Measurements from ENCODE around the gene EFCAB11.
"Not testable (repeated sequence)": the region's sequence is repeated elsewhere in the genome, so short reads cannot be mapped to it uniquely, and the experiment has no call there.

The EFCAB11 gene

DNA sequence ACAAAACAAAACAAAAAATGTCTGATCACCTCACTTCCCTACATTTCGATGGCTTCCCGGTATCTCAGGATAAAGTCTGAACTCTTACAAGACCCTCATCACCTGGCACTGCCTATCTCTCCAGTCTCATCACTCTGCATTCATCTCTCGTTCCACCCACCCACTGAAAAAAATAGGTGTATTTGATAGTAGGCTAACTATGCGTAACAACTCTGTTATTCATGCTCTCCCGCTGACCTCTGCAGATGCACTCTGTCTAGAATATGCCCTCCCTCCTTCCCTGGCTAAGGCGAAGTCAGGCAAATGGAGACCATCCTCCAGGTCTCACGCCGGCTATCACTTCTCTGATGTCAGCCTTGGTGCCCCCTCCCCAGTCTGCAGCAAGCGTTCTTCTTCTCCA is 44.9 kb downstream of the EFCAB11 start:
- DNase-seq = no peak

DNA sequence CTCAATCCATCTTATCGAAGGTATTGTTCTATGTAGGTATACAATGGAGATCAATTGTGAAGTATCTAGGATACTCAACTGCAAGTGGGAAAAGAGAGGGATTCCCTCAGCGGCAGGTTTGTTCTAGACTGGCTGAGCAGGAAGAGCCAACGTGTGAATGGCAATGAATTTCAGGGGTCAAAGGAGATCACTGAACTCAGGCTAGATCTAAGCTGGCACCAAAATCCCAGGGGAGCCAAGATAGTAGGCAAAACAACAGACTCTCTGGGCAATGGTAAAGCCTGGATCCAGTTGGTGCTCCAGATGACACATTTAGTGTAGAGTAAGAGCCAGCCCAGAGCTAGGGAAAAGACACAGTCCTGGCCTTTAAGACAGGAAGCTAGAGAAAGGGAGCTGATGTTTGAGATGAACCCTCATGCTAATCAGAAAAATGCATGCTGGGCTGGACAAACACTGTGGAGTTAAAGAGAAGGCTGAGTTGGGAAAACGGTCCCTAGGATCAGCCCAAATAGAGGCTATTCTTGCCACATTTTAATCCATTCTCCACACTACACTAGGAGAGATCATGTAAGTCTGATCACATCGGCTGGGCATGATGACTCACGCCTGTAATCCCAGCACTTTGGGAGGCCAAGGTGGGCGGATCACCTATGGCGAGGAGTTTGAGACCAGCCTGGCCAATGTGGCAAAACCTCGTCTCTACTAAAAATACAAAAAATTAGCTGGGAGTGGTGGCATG is 45.6 kb downstream of the EFCAB11 start:
- DNase-seq = no peak

DNA sequence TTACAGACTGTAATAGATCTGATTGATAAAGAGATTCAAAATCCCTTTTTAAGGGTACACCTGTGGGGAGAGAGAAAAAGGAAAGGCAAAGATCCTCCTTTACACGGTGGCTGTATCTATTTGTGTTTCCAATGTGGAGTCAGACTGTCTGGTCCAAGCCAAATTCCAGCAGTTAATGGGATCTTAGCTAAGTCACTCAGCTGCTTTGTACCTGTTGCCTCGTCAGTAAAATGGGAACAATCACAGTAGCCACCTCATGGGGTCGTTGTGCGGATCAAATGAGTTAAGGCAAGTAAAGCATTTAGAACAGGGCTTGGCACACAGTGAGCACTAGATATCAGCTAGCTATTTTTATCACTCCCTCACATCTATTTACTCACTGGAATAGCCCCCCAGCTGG is 46.9 kb downstream of the EFCAB11 start:
- no peak for DNase-seq

DNA sequence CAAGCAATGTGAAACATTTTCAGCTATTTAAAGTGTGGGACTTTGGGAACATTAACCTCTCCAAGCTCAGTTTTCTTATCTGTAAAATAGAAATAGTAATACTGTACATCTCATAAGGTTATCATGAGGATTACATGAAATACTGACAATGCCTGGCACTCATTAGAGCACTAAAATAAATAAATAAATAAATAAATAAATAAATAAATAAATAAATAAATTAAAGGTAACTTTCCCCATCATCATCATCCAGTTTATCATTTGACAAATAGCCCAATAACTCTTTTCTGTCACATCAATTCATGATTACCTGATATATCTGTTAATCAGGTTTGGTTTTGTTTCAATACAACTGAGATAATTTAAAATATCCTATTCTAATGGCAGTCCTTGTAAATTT is 48.5 kb downstream of the EFCAB11 start:
- no peak for DNase-seq

DNA sequence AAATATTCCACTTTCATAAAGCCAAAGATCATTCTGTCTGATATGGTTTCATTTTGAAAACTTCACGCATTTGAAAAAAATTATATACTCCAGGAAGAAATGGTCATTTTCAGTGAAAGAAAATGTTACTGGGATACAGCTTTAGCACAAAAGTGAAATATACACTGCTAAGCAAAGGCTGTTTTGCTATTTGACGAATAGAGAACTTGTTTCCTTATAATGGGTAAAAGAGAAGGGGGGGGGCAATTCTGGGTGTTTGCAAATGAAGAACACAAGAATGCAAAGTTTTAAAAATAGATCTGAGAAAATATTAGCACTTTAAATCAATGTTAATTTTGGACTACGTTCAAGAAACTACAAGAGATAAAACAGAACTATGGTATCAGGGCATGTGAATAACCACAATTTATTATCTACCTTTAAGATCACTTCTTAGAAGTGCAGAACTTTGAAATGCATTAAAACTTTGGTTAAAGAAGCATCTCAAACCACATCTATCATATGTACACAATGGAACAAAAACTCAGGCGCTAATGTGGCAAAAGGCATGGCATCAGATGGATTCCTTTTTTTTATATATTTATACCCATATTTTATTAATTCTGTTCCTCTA is 51.1 kb downstream of the EFCAB11 start:
- DNase-seq = no peak

DNA sequence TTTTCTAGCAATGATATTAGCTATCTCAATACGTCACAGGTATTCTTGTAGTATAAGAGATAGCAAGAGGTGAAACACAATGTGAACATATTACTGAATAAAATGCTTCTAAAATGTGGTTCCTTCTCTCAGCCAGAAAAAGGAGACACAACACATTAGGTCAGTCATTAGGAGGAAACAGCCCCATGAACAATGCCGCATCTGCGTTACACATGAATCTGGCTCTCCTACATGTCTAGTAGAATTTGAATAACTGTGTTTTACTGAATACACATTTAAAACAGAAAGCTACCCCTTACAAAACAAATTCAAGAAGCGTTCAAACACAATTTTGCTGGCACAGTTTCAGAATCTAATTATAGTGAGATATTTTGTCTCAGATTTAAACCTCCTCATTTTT is 51.6 kb downstream of the EFCAB11 start:
- no peak for DNase-seq

DNA sequence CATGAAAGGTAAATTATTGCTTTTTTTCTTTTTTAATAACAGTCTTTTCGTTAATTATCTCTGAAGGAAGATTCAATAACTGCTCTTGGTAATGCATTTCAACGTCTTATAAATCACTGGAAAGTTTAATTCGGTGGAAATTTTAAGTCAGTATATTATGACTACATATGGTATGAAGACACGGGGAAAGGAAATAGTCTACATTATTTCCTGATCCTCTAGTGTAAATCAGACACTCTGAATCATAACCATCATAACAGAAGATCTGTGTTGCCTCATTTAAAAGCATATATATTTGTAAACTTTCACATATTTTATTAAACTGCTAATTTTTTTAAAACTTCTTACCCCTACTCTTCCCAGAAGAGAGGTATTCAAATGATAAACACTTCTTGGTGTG is 53.7 kb downstream of the EFCAB11 start:
- no peak for DNase-seq

DNA sequence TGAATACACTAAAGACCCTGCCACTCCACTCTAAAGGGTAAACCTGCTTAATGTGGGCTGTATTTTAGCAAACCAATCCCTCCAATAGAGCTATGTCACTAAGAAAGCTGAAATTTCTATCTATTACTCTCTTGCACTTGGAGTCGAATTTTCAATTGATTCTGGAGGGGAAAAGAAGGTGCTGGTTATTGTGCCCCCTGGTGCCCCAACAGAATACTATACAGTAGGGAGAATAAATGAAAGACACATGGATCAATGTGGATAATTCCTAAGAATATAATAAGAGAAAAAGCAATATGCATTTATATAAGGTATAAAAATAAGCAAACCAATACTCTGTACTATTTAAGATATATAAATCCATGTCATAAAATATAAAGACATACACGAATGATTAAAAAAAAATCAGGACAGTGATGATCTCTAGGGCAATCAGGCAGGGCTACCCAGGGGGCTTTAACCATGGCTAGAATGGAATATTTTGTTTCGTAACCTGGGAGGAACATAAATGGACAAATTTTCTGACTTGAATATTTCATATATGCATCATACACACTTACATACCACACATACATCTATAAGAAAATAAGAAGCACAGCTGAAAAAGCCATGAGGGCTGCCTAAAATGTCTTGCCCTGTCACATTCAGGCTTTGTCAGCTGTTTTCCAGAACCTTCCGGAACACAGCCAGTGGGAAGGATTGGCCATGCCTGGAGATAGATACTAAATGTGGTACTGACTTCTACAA is 54.4 kb downstream of the EFCAB11 start:
- no peak for DNase-seq

DNA sequence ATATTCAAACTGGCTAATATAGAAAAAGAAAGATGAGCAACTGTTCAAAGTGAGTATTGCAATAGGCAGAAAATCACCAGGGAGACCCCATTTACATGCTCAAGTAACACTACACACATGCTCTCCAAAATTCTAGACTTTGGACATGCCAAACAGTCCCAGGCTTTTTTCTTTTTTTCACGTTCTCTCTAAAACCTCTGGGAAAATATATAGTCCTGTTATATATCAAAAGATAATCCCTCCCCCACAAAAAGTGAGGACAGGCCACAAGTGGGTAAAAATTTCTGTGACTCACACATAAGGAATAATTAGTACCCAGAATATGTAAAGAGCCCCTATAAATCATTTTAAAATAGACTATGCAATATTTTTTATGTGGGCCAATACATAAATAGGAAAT is 55.2 kb downstream of the EFCAB11 start:
- no peak for DNase-seq

DNA sequence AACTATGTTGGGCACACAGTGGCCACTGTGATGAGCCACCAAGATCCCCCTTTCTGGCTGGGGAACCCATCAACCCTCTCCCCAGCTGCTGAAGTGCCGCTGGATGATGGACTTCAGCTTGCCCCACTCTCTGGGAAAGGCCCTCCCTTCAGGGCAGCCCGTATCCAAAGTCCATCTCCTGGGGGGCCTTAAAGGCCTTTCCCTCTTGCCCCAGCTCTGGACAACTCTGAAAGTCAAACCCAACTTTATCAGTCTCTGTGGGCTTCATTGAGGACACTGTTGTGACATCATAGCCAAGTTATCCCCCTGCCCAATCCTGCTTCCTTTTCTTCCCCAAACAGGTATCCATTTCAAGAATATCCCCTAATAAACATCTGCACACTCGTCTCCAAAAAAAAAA is 61.1 kb downstream of the EFCAB11 start:
- not testable (repeated sequence) for DNase-seq

DNA sequence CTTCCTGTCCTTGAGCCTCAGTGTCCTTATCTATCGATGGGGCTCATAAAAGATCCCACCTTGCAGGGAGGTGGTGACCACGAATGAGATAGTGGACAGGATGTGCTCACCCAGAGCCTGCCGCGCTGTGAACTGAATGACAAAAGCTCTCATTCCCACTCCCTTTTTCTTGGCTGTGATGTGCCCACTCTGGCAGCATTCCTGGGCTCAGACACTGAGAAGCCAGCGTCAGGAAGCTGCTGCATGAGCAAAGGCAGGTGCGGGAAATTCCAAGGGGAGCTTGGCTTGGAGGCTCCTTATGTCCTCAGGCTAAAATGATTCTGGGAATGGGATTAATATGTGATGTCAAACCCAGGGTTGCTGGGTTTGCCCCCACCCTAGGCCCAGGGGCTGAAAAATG is 61.6 kb downstream of the EFCAB11 start:
- DNase-seq = no peak

DNA sequence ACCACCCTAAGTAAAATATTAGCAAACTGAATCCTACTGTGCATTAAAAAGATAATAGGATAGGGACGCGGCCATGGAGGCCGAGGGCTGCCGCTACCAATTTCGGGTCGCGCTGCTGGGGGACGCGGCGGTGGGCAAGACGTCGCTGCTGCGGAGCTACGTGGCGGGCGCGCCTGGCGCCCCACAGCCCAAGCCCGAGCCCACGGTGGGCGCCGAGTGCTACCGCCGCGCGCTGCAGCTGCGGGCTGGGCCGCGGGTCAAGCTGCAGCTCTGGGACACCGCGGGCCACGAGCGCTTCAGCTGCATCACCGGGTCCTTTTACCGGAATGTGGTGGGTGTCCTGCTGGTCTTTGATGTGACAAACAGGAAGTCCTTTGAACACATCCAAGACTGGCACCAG is 62.8 kb downstream of the EFCAB11 start:
- DNase-seq = not testable (repeated sequence)

DNA sequence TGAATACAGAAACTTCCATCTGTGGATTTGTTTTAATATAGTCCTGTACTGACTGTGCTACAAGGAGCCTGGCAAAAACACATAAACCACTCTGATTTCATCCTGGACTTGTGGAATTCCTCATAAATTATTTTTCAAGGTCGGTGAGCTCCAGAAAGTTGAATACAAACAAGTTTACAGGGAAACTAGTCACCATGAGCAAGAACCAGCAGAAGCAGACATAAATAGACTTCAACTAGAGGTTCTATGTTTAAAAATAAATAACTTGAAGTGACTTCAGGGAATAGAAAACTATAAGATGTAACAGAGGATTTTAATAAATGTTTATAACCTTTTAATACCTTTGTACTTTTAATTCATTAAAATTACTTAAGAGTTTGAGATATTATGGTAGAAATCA is 63.5 kb downstream of the EFCAB11 start:
- DNase-seq = no peak

DNA sequence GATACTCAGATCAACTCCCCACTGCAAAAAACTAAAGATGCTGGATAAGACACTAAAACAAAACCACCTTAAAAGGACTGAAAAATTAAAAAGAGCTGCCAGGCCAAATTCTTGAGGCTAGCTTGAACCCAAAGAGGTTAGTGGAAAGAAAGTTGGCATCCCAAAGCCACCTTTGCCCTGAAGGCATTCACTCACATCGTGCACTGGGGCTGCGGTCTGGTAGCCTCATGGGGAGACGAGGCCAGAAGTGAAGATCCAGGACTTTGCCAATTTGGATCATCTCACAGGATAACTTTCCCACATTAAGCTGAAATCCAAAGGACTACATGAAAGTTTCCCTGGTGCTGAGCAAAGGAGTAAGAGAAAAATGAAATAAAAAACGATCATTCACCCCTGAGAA is 63.9 kb downstream of the EFCAB11 start:
- no peak for DNase-seq

DNA sequence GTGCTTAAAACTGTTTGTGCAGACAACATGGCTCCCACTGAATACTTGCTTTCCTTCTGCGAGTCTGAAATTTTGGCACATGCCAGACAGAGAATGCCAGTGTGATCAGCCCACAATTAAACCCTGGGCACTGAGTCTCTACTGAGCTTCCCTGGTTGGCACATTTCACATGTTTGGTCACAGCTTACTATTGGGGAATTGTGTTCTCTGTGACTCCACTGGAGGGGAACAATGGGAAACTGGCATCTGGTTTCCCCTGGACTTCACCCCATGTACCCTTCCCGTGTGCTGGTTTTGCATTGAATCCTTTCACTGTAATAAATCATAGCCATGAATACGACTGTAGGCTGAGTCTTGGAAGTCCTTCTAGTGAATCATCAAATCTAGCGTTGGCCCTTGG is 64.9 kb downstream of the EFCAB11 start:
- DNase-seq = no peak

DNA sequence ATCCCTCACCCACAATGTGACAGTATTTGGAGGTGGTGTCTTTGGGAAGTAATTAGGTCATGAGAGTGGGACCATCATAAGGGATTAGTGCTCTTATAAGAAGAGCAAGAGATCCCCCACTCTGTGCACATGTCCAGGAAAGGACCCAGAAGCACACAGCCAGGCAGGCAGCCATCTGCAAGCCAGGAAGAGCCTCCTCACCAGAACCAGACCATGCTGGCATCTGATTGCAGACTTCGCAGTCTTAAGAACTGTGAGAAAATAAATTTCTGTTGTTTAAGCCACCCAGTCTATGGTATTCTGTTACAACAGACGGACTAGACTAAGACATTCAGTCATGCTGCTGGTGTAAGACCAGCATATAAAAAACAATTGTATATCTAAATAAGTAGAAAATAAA is 69.8 kb downstream of the EFCAB11 start:
- no peak for DNase-seq

DNA sequence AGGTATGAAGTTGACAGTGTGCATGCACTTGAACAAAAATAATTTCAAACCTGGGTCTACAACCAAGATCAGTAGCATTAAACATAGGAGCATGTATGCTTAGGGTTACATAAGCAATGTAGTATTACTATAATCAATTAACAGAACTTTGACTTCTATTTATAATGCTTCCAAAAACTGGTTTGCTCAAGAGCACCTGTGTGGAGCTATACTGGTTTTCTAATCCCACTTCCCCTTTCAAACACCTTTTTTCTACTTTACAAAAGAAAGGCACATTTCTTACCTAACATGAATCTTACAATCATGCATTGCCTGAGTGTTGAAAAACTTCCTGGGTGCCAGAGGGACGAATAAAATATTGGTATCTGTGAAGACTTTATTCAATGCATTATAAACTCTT is 72.7 kb downstream of the EFCAB11 start:
- DNase-seq = no peak

DNA sequence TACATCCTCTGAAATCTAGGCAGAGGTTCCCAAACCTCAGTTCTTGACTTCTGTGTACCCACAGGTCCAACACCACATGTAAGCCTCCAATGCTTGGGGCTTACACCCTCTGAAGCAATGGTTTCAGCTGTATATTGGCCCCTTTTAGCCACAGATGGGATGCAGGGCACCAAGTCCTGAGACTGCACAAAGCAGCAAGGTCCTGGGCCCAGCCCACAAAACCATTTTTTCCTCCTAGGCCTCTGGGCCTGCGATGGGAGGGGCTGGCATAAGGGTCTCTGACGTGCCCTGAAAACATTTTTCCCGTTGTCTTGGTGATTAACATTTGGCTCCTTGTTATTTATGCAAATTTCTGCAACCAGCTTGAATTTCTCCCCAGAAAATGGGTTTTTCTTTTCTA is 80.4 kb downstream of the EFCAB11 start:
- not testable (repeated sequence) for DNase-seq

DNA sequence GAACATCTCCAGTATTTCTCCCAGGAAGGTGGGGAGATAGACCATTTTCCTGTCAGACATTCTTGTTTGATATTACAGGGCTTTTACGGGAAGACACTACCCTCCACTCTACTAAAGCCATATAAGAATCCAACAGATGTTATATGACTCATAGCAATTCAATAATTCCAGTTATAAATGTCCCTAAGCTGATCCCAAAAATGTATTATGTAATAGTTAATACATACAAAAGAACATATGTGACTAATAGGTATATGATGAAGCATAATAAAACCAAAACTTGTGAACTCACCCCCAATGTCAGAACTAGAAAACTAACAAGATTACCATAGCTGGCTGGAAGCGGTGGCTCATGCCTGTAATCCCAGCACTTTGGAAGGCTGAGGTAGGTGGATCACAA is 84.2 kb downstream of the EFCAB11 start:
- DNase-seq = no peak

DNA sequence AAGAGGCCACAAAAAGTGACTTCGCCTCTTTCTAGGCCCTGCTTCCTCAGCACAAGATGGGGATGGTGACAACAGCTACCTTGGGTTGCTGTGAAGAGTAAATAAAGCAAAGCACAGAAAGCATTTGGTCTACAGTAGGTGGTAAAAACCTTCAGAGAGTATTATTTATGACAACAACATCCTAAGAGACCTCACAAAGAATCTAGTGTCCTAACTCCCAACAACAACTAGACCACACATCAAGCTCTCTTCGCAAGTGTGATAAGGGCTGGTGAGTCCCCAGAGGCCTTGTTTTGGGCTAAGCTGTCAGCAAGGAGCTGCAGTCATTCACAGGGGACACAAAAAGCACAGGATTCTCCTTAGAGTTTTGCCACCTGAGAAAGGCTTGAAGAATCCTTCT is 84.9 kb downstream of the EFCAB11 start:
- no peak for DNase-seq

DNA sequence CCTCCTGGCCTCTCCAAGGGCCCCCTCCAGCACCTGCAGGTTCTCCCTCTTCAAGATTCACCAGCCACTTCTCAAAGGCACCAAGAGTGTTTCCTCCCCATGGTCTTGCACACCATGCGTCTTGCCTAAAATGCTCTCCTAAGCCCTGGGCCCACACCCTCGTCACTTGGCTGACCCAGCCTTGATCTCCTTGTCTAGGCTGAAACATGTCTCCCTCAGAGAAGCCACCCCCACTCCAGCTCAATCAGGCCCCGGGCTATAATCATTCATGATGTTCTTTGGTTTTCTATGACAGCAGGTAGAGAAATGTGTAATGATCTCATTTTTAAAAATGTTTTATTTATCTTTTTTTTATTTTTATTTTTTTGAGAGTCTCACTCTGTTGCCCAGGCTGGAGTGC is 88.1 kb downstream of the EFCAB11 start:
- no peak for DNase-seq

DNA sequence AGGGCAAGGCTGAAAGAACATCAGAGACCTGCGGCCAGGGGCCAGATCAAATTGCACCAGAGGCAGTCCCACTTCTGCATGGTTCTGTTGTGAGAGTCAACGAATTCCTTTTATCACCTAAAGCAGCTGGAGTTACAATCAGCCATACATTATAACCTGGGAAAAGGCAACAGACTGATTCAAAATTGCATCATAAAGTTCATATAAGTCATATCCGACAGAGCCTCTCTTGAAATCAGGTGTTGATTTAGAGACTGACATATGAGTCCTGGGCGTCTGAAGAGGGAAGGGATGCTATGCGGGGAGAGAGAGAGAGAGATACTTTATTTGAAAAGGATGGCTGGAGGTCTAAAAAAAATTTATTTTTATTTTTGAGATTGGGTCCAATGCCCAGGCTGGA is 89.4 kb downstream of the EFCAB11 start:
- DNase-seq = no peak

DNA sequence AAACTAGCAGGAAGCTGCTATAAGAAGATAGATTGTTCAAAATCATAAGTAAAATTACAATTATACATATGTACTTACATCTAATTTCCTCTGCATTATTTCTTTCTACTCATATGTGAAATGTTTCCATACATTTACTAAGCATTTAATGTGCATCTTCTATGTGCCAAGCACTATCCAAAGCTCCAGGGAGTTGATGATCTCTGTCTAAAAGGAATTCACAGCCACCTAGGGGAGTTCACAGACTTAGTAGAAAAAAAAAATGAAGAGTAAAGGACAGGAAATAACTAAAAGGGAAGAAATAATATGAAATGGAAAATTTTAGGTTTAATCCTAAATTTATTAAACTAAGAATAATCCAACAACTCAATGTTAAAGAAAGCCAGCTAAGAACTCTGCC is 91.7 kb downstream of the EFCAB11 start:
- no peak for DNase-seq

DNA sequence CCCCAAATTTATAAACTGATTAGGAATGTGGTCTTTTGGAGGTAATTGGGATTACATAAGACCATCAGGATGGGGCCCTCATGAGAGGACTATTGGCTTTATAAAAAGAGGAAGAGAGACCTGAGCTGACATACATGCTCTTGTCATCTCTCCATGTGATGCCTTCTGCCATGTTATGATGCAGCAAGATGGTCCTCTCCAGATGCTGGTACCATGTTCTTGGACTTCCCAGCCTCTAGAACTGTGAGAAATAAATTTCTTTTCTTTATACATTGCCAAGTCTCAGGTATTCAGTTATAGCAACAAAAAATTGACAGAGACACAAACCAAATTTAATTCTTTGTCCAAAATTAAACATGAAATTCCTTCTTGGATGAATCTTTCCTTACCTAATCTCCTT is 92.9 kb downstream of the EFCAB11 start:
- no peak for DNase-seq
